ENCODE results near the gene DYNC1I1.

Gene DYNC1I1

DNA sequence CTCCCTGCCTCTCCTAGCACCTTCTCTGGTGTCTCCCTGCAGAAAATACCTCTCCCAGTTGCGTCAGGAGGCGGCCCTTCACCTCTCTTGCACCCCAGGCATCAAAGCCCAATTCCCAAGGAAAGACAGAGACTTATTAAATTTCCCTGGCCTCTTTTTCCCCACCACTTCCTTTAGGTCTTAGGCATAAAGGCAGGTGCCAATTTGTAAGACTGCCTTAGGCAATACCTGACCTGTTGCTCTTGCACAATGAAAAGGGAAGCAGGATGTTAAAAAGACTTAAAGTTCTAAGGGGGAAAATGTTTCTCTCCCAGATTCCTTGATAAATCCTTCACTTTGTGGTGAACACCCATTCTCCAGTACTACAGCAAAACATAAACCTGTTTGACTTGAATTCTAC, 362.9 kb downstream of the DYNC1I1 start:
- Histone ChIP-seq H3K4me3 (no peak overlapping the region), H3K27me3 (ENCODE audit: low read depth) (no peaks in the 10 kb centered on the region), H3K36me3 (replicated peaks) (no peaks in the 10 kb centered on the region), H3K9me3 (peaks cover 4% of the 10 kb centered on the region; the same call in 1 of the 2 replicates), H3K4me1 (peaks cover 13% of the 10 kb centered on the region)
- in situ Hi-C loops (cut with MboI; ENCODE audit: low sequenced_read_pairs) = no loop called here
- no peak for DNase-seq (ENCODE audit: low spot score in 2 of 2)

DNA sequence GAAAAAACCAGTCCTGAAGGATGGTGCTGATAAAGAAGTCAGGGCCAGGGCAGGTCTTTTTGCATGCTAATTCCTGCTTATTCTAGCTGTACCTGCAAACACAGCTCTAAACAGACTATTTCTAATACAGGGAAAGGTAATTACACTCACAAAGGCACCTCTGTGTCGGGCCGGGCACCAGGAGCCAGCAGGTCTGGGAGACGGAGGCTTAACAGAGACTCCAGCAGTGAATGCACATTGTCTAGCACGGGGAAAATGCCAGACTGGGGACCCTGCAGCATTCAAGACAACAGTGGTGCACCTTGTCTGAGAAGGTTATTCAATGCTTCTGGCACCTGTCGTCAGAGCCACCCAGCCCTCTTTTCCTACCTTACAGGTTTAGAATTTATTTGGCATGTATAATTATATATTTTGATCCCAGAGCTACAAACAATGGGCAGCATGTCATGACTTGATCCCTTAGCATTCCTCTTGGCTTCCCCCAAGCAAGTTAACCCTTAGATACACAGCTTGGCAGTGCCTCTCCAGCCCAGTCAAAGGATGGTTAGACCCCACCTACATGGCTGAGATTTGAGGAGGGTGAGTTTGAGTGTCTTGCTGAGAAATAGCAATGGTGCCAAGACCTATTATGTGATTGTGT, 364.4 kb downstream of the DYNC1I1 start:
- peak in 1 of 2 experiments; percentile 18 for DNase-seq (ENCODE audit: low spot score in 2 of 2)
- H3K4me1 ChIP-seq = peaks cover 13% of the 10 kb centered on the region
- in situ Hi-C loops (cut with MboI; ENCODE audit: low sequenced_read_pairs) = no loop called here
- no peaks in the 10 kb centered on the region for H3K36me3 ChIP-seq (replicated peaks)
- no peaks in the 10 kb centered on the region for H3K27me3 ChIP-seq (ENCODE audit: low read depth)
- H3K4me3 ChIP-seq = no peak overlapping the region
- peaks cover 4% of the 10 kb centered on the region; the same call in 1 of the 2 replicates for H3K9me3 ChIP-seq

DNA sequence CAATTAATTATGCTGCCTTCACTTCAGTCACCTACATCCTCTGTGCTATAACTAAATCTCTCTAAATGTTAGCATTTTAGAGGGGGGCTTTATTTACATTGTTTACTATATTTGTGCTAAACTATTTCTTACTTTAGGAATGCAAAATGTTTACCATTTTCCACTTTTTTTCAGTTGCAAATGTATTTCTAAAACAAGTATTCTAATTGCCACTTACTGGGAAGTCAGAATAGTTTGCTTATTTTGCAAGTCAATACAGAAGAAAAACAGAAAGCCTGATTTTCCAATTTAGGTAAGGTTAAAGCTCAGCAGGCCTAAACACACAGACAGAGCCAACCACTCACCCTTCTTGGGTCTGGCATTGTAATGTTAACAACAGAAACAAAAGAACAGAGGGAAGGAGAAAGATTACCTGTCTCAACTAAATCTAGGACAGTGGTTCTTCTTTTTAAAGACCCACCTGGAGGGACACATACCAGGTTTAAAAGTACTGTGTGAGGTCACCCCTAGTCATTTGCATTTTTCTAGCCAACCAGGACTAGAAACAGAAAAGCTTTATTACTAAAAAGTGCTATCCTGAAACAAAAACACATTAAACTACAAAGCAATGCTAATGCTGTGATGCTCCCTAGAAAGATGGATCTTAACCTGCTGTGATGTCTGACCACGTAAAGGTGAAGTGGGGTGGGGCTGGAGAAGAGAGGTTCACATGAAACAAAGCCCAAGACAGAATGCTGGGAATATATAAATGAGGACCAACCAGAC, 371.3 kb downstream of the DYNC1I1 start:
- Histone ChIP-seq H3K36me3 (replicated peaks) (no peaks in the 10 kb centered on the region), H3K9me3 (no peaks in the 10 kb centered on the region), H3K4me3 (no peak overlapping the region), H3K27me3 (ENCODE audit: low read depth) (no peaks in the 10 kb centered on the region), H3K4me1 (peaks cover 16% of the 10 kb centered on the region)
- peak; percentile 37 to 88 for DNase-seq (ENCODE audit: low spot score in 2 of 2)
- in situ Hi-C loops (cut with MboI; ENCODE audit: low sequenced_read_pairs) = no loop called here

DNA sequence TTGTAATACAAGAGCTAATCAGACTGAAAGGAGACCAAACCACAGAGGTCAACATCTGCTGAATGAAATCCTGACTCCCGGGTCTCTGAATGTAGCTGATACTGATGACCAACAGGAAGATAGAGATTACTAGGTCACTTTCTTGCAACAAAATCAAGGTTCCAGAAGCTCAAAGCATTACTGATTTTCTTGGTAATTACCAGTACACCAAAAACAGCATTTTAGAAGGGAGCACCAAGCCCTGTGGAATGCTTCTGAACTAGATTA, 371.8 kb downstream of the DYNC1I1 start:
- H3K4me3 ChIP-seq = no peak overlapping the region
- H3K9me3 ChIP-seq = no peaks in the 10 kb centered on the region
- H3K4me1 ChIP-seq = peaks cover 16% of the 10 kb centered on the region
- in situ Hi-C loops (cut with MboI; ENCODE audit: low sequenced_read_pairs) = no loop called here
- no peaks in the 10 kb centered on the region for H3K27me3 ChIP-seq (ENCODE audit: low read depth)
- no peaks in the 10 kb centered on the region for H3K36me3 ChIP-seq (replicated peaks)
- no peak for DNase-seq (ENCODE audit: low spot score in 2 of 2)

Measured in HAP-1 (cell line).